Cardiac muscle cell (in vitro differentiated cells and primary cell): ENCODE data around the gene PIK3AP1. TPM values are rescaled to one million over a fixed set of nuclear protein-coding genes. Genes with fewer than 3 reads are reported as not detected.
A peak's percentile ranks its signal among the peaks of the same experiment; 100 is the strongest.
"Not testable (repeated sequence)": the region's sequence is repeated elsewhere in the genome, so short reads cannot be mapped to it uniquely, and the experiment has no call there.

Experiments used
- DNase-seq, 2 donors: peaks; one replicate each; pipeline versions ENCODE4 v3.0.0 to v3.0.0-alpha.2; 2010 to 2017; ENCODE audit warnings: low read depth in 1 of 2, low spot score in 1 of 2
- H3K27ac ChIP-seq: fragments of 200-600 bp; sonication (generic); 2 replicates; pipeline ENCODE4 v1.5.1; 2016
- H3K27me3 ChIP-seq: fragments of 200-600 bp; sonication (generic); 2 replicates; pipeline ENCODE4 v1.6.0; 2016; ENCODE audit warnings: control low read depth
- H3K36me3 ChIP-seq: fragments of 200-600 bp; sonication (generic); 2 replicates; pipeline ENCODE4 v1.5.1; 2016; ENCODE audit warnings: control low read depth
- H3K4me1 ChIP-seq: fragments of 200-600 bp; sonication (generic); 2 replicates; pipeline ENCODE4 v1.8.1; 2017; ENCODE audit warnings: low read depth, mild to moderate bottlenecking, mixed run types
- H3K4me3 ChIP-seq: fragments of 200-600 bp; sonication (generic); 2 replicates; pipeline ENCODE4 v1.5.1; 2016; ENCODE audit warnings: mild to moderate bottlenecking
- H3K9me3 ChIP-seq: fragments of 200-600 bp; sonication (generic); 2 replicates; pipeline ENCODE4 v1.5.1; 2017; ENCODE audit warnings: low read depth, mild to moderate bottlenecking, control low read depth
- polyA plus RNA-seq: library from polyadenylated mRNA; unstranded; fragments of >200 nt; fragmentation: Nextera tagmentation; extraction: Ambion mirVana; gene quantifications from 2 replicates; pipeline ENCODE4 v1.2.1, GENCODE V29; 2016
- total RNA-seq: library from RNA; depleted of rRNA; stranded (reverse); fragments of >200 nt; gene quantifications from 2 replicates; pipeline ENCODE4 v1.2.3, GENCODE V29; 2016
- TF ChIP-seq, protein P1 (sequence below): IDR thresholded peaks from 2 replicates; pipeline ENCODE4 v1.5.1; 2012; ENCODE audit warnings: low read depth, mild to moderate bottlenecking, low read length

PIK3AP1 gene
- total and polyA plus RNA-seq, 2 experiments from 2014 or later, result 1.1 to 2.7 TPM

DNA sequence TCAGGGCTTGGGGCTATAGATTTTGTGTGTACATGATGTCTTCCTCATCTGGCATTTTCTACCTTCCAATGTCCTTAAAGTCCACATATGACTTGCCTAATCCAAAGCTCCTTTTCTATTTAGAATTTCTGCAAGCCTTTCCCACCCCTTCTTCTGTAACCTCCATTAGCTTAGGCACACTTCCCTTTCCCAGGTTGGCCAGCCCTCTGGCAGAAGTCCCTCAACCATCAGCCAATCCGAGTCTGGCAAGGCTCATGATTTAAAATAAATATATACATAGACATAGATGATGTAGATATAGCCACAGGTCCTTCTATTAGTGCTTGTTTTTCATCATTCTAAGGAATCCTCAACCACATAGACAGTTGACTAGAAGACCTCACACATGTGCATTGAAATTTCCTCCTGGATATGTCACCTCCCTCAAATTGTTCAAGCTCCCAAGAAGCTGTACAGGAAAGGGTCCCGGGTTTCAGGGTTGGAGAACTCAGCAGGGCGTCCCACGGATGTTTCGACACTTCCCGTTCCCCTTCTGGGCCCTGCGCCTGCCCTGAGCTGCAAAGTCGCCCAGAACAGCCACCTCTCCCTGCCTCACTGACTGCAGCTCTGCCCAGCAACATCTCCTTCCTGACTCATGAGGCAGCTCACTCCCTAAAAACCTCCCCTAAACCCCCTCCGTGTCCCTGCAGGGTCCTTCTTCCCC, 20.4 kb upstream of the PIK3AP1 start:
- Histone ChIP-seq H3K9me3 (no peaks in the 10 kb centered on the region), H3K4me1 (no peaks in the 10 kb centered on the region), H3K27ac (no peak overlapping the region), H3K4me3 (no peak overlapping the region), H3K36me3 (no peaks in the 10 kb centered on the region), H3K27me3 (no peaks in the 10 kb centered on the region)
- peak in 1 of 2 donors; percentile 16 for DNase-seq
- TF ChIP-seq, protein P1, sequence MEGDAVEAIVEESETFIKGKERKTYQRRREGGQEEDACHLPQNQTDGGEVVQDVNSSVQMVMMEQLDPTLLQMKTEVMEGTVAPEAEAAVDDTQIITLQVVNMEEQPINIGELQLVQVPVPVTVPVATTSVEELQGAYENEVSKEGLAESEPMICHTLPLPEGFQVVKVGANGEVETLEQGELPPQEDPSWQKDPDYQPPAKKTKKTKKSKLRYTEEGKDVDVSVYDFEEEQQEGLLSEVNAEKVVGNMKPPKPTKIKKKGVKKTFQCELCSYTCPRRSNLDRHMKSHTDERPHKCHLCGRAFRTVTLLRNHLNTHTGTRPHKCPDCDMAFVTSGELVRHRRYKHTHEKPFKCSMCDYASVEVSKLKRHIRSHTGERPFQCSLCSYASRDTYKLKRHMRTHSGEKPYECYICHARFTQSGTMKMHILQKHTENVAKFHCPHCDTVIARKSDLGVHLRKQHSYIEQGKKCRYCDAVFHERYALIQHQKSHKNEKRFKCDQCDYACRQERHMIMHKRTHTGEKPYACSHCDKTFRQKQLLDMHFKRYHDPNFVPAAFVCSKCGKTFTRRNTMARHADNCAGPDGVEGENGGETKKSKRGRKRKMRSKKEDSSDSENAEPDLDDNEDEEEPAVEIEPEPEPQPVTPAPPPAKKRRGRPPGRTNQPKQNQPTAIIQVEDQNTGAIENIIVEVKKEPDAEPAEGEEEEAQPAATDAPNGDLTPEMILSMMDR, result no peak

DNA sequence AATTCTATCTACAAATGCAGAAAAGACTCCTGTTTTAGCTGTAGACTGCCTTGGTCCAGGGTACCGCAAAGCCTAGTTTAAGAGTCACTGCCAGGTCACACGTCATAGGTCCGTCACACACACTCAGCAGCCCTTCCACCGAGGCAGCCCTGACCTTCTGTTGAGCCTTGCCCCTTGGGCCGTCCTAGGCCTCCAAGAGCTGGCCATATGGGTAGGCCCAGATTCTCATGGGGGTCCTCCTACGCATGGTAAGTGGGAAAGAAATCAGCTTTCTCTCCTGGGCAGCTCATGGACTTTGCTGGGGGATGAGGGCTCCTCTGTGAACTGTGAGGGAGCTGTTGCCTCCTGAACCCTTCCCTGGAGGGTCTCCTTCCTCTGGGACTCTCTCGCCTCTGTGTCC, 19.8 kb upstream of the PIK3AP1 start:
- Histone ChIP-seq H3K9me3 (no peaks in the 10 kb centered on the region), H3K27me3 (no peaks in the 10 kb centered on the region), H3K36me3 (no peaks in the 10 kb centered on the region), H3K4me3 (no peak overlapping the region), H3K27ac (no peak overlapping the region), H3K4me1 (no peaks in the 10 kb centered on the region)
- TF ChIP-seq, protein P1, result no peak
- DNase-seq, result no peak

DNA sequence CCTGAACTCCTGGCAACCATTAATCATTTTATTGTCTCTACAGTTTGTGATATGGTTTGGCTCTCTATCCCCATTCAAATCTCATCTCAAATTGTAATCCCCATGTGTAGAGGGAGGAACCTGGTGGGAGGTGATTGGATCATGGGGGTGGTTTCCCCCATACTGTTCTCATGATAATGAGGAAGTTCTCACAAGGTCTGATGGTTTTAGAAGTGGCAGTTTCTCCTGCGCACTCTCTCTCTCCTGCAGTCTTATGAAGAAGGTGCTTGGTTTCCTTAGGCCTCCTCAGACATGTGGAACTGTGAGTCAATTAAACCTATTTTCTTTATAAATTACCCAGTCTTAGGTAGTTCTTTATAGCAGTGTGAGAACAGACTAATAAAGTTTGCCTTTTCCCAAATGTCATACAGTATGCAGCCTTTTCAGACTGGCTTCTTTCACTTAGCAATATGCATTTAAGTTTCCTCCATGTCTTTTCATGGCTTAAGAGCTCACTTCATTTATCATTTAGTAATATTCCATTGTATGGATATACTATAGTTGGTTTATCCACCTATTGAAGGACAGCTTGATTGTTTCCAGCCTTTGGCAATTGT, 17.1 kb upstream of the PIK3AP1 start:
- H3K4me1 ChIP-seq, H3K36me3 ChIP-seq, H3K9me3 ChIP-seq, H3K27ac ChIP-seq, H3K27me3 ChIP-seq, DNase-seq, H3K4me3 ChIP-seq: not testable (repeated sequence)

DNA sequence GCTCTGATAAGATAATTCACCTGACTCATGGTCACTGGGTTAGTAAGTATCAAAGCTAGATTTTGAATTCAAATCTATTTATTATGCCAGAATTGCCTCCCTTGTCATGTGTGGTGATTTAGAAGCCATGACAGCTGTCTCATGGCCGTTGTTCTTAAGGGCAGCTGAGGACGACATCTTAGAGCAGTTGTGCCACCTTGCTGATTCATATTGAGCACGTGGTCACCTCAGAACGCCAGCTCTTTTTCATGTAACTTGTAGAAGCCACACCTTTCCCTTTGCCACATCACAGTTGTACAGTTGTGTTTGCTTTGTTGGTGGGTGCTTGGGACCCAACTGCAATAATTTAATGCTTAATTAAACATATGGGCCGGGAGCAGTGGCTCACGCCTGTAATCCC, 4.3 kb upstream of the PIK3AP1 start:
- no peaks in the 10 kb centered on the region for H3K9me3 ChIP-seq
- TF ChIP-seq, protein P1, result no peak
- H3K27ac ChIP-seq, result no peak overlapping the region
- no peak for DNase-seq
- H3K4me3 ChIP-seq, result no peak overlapping the region
- no peaks in the 10 kb centered on the region for H3K4me1 ChIP-seq
- H3K36me3 ChIP-seq, result no peaks in the 10 kb centered on the region
- peaks cover 5% of the 10 kb centered on the region for H3K27me3 ChIP-seq

DNA sequence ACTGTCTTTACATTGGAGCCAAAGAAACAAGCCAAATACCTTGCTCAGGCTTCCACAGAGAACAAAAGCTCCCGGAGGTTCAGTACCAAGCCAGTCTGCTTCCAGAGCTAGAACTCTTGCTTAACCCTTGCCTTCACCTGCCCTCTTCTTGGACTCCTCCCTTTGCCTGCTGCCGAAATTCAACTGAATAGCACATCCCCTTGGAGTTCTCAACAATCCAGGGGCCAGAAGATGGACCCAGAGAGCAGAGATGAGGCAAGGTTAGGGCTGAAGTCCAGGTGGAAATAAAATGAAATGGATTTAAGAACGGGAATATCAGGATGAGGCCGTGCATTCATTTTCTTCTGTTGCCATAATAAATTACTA, 876 bp upstream of the PIK3AP1 start:
- H3K4me3 ChIP-seq, result no peak overlapping the region
- TF ChIP-seq, protein P1, result no peak
- no peak for DNase-seq
- H3K27me3 ChIP-seq, result peaks cover 9% of the 10 kb centered on the region
- no peaks in the 10 kb centered on the region for H3K4me1 ChIP-seq
- no peak overlapping the region for H3K27ac ChIP-seq
- no peaks in the 10 kb centered on the region for H3K9me3 ChIP-seq
- H3K36me3 ChIP-seq, result no peaks in the 10 kb centered on the region

DNA sequence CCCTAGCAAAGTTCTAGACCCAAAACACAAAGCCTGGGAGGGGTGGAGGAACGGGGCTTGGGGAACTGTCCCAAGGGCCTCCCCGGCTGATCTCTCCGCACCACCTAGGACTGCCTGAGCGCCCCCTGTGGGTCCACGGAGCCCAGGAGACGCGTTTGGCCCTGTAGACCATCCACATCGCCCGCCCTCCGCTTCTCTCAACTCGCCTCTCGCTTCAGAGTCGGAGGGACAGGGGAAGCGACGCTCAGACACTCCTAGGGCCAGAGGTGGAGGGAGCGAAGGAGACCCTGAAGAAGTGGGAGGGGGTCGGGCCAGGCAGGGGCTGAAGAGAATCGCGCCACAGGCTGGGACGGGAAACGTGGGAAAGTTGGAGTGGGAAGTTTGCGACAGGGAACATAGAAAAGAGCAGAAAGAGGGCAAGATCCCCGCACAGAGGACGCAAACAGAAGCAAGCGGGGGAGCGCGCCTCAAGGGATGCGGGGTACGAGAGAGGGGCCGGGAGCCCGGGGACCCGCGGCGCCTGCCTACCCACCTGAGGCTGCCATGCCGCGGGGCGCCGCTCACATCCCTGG, 378 bp downstream of the PIK3AP1 start:
- Histone ChIP-seq H3K27ac (no peak overlapping the region), H3K4me3 (peak overlapping the region; percentile 57), H3K4me1 (no peaks in the 10 kb centered on the region), H3K9me3 (no peaks in the 10 kb centered on the region), H3K36me3 (no peaks in the 10 kb centered on the region), H3K27me3 (peaks cover 9% of the 10 kb centered on the region)
- DNase-seq, result peak; percentile 6 to 50
- TF ChIP-seq, protein P1, result peak; percentile 38
